ENCODE data around the gene THSD4.

GRCh38 chr15:71185706-71186105, 70.4 kb downstream of the THSD4 start:
- no peak for TF ChIP-seq EZH2 (IDR thresholded peaks at IDR 0.05; ENCODE audit: low read length, missing control alignments)
- TF ChIP-seq, protein P1, sequence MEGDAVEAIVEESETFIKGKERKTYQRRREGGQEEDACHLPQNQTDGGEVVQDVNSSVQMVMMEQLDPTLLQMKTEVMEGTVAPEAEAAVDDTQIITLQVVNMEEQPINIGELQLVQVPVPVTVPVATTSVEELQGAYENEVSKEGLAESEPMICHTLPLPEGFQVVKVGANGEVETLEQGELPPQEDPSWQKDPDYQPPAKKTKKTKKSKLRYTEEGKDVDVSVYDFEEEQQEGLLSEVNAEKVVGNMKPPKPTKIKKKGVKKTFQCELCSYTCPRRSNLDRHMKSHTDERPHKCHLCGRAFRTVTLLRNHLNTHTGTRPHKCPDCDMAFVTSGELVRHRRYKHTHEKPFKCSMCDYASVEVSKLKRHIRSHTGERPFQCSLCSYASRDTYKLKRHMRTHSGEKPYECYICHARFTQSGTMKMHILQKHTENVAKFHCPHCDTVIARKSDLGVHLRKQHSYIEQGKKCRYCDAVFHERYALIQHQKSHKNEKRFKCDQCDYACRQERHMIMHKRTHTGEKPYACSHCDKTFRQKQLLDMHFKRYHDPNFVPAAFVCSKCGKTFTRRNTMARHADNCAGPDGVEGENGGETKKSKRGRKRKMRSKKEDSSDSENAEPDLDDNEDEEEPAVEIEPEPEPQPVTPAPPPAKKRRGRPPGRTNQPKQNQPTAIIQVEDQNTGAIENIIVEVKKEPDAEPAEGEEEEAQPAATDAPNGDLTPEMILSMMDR (conservative IDR thresholded peaks at IDR 0.05 in 1 of 2, IDR thresholded peaks at IDR 0.05 in 1 of 2; ENCODE audit: low read depth in 1 of 2, low read length in 2 of 2), result no peak

Measured in fibroblast of lung (primary cell).